Activated T-helper 17 cell treated with anti-CD3 and anti-CD28 coated beads, Interleukin-2, amount 50 U/mL, for 72 hours (primary cell): ENCODE data around the gene HSBP1L1. TPM values are rescaled to one million over a fixed set of nuclear protein-coding genes. Genes with fewer than 3 reads are reported as not detected.
"Not testable (repeated sequence)": the region's sequence is repeated elsewhere in the genome, so short reads cannot be mapped to it uniquely, and the experiment has no call there.

Source experiments
- ATAC-seq: fragments of 150-1000 bp; cut with Tn5 transposase; replicated peaks from 2 replicates; pipeline ENCODE4 v1.10.0; 2021; ENCODE audit warnings: mild to moderate bottlenecking, moderate library complexity
- H3K27ac Mint-ChIP-seq: one replicate; pipeline ENCODE4 v1.8.0; 2022; ENCODE audit warnings: mixed read lengths
- H3K27me3 Mint-ChIP-seq: one replicate; pipeline ENCODE4 v1.8.0; 2022; ENCODE audit warnings: mixed read lengths
- H3K36me3 Mint-ChIP-seq: one replicate; pipeline ENCODE4 v1.8.0; 2022; ENCODE audit warnings: low read depth, mild to moderate bottlenecking, mixed read lengths
- H3K4me1 Mint-ChIP-seq: one replicate; pipeline ENCODE4 v1.8.0; 2022; ENCODE audit warnings: mixed read lengths
- H3K4me3 Mint-ChIP-seq: one replicate; pipeline ENCODE4 v1.8.0; 2022; ENCODE audit warnings: mild to moderate bottlenecking, mixed read lengths
- H3K9me3 Mint-ChIP-seq: one replicate; pipeline ENCODE4 v1.8.0; 2022; ENCODE audit warnings: mixed read lengths
- total RNA-seq, 2 donors: library from RNA; stranded (reverse); gene quantifications; one replicate each; pipeline ENCODE4 v1.2.3, GENCODE V29; 2022

Gene HSBP1L1
- total RNA-seq, 2 donors from 2014 or later = 2.7 to 9.2 TPM

DNA sequence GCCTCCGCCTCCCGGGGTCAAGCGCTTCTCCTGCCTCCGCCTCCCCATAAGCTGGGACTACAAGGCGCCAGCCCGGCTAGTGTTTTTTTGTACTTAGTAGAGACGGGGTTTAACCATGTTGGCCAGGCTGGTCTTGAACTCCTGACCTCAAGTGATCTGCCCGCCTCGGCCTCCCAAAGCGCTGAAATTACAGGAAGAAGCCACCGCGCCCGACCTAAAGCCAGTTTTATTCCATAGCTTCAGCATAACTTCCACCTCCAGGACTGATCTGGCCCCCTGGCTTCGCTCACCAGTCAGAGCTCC lies 24.7 kb downstream of the HSBP1L1 start:
- Mint-ChIP-seq H3K4me3 (peak overlapping the region; percentile 95), H3K27me3 (no peaks in the 10 kb centered on the region), H3K9me3 (no peaks in the 10 kb centered on the region), H3K4me1 (peaks cover 14% of the 10 kb centered on the region), H3K27ac (peak overlapping the region; percentile 94), H3K36me3 (peaks cover 37% of the 10 kb centered on the region)
- no peak for ATAC-seq

DNA sequence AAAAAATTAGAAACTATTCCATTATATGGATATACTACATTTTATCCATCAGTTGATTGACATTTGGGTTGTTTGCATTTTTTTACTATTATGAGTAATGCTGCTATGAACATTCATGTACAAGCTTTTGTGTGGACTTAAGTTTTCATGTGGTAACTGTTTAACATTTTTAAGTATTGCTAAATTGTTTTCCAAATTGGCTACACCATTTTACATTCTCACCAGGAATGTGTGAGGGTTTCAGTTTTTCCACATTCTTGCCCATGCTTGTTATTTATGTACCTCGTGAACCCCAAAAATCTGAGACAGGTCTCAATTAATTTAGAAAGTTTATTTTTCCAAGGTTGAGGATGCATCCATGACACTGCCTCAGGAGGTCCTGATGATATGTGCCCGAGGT lies 27.1 kb downstream of the HSBP1L1 start:
- no peak for ATAC-seq
- H3K36me3 Mint-ChIP-seq = peaks cover 14% of the 10 kb centered on the region

DNA sequence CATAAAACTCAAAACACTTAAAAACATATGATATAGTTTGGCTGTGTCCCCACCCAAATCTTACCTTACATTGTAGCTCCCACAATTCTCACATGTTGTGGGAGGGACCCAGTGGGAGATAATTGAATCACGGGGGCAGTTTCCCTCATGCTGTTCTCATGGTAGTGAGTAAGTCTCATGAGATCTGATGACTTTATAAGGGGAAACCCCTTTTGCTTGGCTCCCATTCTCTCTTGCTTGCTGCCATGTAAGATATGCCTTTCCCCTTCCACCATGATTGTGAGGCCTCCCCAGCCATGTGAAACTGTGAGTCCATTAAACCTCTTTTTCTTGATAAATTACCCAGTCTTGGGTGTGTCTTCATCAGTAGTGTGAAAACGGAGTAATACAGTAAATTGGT lies 35.3 kb downstream of the HSBP1L1 start:
- H3K36me3 Mint-ChIP-seq, H3K27me3 Mint-ChIP-seq, H3K9me3 Mint-ChIP-seq, H3K4me3 Mint-ChIP-seq, H3K4me1 Mint-ChIP-seq: not testable (repeated sequence)
- peak overlapping the region; percentile 36 for H3K27ac Mint-ChIP-seq
- ATAC-seq = peak; percentile 65

More for the DNA sequence above, 27.1 kb downstream of the HSBP1L1 start:
- Mint-ChIP-seq H3K9me3 (no peaks in the 10 kb centered on the region), H3K27ac (no peak overlapping the region), H3K4me1 (peaks cover 8% of the 10 kb centered on the region), H3K4me3 (no peak overlapping the region), H3K27me3 (no peaks in the 10 kb centered on the region)

DNA sequence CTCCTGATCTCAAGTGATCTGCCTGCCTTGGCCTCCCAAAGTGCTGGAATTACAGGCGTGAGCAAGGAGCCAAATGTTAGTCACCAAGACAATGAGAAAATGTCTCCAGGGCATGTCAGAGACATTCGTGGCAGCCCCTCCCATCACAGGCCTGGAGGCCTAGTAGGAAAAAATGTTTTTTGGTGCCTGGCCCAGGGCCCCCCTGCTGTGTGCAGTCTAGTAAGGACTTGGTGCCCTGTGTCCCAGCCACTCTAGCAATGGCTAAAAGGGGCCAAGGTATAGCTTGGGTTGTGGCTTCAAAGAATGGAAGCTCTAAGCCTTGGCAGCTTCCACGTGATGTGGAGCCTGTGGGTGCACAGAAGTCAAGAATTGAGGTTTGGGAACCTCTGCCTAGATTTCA lies 36.4 kb downstream of the HSBP1L1 start:
- peaks cover 7% of the 10 kb centered on the region for H3K4me1 Mint-ChIP-seq
- no peak overlapping the region for H3K4me3 Mint-ChIP-seq
- H3K27ac Mint-ChIP-seq = no peak overlapping the region
- no peaks in the 10 kb centered on the region for H3K27me3 Mint-ChIP-seq
- no peak for ATAC-seq
- no peaks in the 10 kb centered on the region for H3K36me3 Mint-ChIP-seq
- peaks cover 8% of the 10 kb centered on the region for H3K9me3 Mint-ChIP-seq

DNA sequence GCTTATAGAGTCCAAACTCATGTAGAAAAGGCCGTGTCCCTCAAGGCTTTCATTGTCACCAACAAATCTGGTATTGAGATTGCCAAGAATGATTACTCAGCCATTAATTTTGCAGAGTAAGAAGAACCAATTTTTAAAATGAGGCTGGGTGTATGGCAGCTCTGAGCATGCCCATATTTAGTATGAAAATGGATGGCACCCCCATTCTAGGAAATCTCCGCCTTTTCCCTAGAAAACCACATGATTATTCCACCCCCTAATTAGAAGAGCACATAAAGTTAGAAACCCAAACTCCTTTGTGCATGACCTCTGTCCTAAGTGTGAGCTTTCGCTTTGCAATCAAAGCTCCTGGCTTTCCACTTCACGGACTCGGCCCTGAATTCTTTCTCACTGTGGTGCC lies 38.0 kb downstream of the HSBP1L1 start:
- Mint-ChIP-seq H3K9me3 (peaks cover 8% of the 10 kb centered on the region), H3K27me3 (no peaks in the 10 kb centered on the region), H3K27ac (no peak overlapping the region), H3K36me3 (no peaks in the 10 kb centered on the region), H3K4me1 (peaks cover 7% of the 10 kb centered on the region), H3K4me3 (no peak overlapping the region)
- no peak for ATAC-seq

DNA sequence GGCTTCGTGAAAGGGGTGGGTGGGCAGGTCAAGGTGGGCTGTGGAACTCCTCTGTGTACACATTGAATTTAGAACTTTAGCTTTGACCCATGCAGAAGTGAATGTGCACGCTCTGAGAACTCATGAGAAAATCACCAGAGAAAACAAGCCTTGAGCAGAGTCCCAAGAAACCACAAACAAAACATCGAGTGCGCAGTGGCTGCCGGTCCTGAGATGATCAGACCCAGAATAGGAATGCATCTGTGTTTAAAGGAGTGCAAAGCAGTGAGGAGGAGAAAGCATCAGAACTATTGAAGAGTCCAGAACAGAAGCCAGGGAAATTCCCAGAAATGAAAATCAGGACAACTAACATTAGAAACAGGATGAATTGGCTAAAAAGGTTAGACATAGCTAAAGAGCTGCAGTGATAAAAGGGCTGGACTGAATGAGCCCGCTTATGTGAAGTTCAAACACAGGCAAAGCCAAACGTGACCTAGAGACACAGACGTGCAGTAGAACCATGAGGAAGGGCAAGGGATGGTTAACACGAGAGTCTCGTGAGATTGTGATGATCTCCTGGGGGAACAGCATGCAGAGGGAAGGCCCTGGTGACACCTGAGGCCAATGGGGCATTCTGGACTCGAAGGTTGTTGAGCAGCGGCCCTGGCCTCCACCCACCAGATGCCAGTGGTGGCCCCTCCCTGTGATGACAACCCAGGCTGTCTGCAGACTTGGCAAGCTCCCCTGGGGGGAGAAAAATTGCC lies 40.3 kb downstream of the HSBP1L1 start:
- Mint-ChIP-seq H3K27me3 (no peaks in the 10 kb centered on the region), H3K36me3 (peaks cover 4% of the 10 kb centered on the region), H3K4me1 (peaks cover 5% of the 10 kb centered on the region), H3K9me3 (peaks cover 6% of the 10 kb centered on the region), H3K27ac (no peak overlapping the region), H3K4me3 (no peak overlapping the region)
- no peak for ATAC-seq

DNA sequence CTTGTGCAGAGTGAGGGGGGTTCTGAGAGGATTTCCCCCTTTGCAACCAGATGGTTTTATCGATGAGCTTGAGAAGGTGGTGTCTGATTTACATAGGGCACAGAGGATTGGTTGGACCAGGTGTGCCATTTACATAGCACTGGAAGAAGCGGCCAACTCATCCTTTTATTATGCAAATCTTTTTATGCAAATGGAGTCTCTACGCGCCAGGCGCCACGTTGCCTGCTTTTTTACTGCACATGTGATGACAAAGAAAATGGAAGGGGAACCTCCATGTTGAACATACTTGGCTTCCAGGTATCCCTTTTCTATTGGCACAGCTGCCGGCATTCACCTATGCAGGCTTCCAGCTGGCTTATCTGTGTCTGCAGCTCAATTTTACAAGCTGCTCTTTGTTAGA lies 42.3 kb downstream of the HSBP1L1 start:
- peaks cover 4% of the 10 kb centered on the region for H3K36me3 Mint-ChIP-seq

DNA sequence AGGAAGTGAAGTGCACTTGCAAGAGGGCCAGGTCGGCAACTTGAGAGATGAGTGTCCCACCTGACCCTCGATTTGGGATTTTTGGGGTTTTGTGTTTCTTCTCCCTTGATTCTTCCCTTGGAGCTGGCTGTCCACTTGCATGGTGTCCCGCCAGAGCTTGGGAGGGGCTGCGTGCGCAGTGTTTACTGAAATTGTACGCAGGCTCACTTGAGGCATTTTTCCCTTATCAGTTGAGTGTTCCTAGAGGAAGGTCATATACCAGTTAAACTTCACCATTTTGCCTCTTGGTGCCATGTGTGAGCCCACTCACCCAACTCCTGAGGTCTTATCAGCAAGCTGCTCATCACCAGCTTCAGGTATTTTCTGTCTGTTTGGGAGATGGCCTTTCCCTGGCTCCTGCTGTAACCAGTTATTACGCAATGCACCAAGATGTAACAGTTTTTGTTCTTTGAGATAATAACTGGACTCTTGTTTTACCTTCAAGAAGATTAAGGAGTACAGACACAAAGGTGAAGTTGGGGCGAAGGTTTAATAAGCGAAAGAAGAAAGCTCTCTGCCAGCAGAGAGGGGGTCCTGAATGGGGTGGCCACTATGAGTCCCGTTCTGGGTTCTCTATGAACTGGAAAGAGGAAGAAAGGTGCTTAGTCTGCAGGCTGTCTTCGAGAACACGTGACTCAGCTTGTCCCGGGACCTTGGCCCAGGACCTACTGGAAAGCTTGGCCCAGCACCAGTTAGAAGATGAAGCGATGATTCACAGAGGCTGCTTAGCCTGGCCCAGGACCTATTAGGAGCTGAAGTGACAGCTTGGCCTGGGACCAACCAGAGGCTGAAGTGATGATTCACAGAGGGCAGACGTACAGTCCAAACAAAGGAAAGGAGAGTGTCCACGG lies 45.5 kb downstream of the HSBP1L1 start:
- H3K36me3 Mint-ChIP-seq = peaks cover 4% of the 10 kb centered on the region
- peaks cover 10% of the 10 kb centered on the region for H3K9me3 Mint-ChIP-seq
- H3K27me3 Mint-ChIP-seq = no peaks in the 10 kb centered on the region
- no peak for ATAC-seq
- H3K27ac Mint-ChIP-seq = no peak overlapping the region
- H3K4me3 Mint-ChIP-seq = no peak overlapping the region
- no peaks in the 10 kb centered on the region for H3K4me1 Mint-ChIP-seq

More for the DNA sequence above, 42.3 kb downstream of the HSBP1L1 start:
- H3K27ac Mint-ChIP-seq = no peak overlapping the region
- H3K4me3 Mint-ChIP-seq = no peak overlapping the region
- H3K9me3 Mint-ChIP-seq = no peaks in the 10 kb centered on the region
- no peaks in the 10 kb centered on the region for H3K27me3 Mint-ChIP-seq
- no peaks in the 10 kb centered on the region for H3K4me1 Mint-ChIP-seq
- ATAC-seq = no peak

DNA sequence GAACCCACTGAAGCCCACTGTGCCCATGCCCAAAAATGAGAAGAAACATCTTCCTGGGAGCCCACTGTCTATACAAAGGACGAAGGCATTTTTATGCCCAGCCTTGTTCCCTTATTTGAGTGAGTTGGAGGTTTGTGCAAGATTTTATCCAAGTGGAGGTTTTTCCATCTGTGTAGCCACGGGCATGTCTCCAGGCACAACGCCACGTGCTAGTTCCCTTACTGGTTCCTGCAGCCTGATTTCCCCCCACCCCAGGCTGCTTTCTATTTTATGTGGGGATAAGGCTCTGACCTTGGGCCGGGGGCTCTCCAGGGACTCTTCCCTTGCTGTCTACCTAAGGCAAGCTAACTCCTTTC lies 46.1 kb downstream of the HSBP1L1 start:
- no peak for ATAC-seq
- Mint-ChIP-seq H3K4me1 (no peaks in the 10 kb centered on the region), H3K27me3 (no peaks in the 10 kb centered on the region), H3K9me3 (peaks cover 10% of the 10 kb centered on the region), H3K27ac (no peak overlapping the region), H3K4me3 (no peak overlapping the region), H3K36me3 (peaks cover 4% of the 10 kb centered on the region)

DNA sequence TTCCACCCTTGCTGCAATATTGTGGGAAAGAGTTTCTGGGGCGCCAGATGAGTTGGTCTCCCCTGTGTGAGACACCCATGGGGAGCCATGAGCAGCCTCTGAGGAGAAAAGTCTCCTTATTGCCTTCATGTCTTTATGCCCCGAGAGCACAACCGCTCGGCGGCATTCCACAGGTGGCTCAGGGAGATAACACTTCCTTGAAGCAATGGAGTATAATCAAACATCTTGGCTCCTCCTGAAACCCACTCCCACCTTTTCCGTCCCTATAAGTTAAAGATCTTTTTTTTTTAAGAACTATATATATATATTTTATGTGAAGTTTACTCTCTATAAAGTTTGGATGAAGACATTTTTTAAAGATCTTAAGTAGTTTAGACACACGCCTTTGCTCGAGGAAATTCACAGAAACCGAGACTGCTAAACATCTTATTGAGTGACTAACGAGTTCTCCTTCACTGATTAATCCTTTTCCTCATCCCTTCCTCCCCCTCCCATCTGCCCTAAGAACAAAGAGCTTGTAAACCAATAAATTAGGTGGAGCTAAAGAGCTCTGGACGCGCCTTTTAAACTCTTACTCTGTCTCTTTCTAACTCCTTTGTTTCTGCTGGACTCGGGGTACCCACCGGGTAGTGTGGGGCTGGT lies 47.2 kb downstream of the HSBP1L1 start:
- H3K4me3 Mint-ChIP-seq, H3K9me3 Mint-ChIP-seq, H3K4me1 Mint-ChIP-seq, H3K36me3 Mint-ChIP-seq, H3K27ac Mint-ChIP-seq, H3K27me3 Mint-ChIP-seq, ATAC-seq: not testable (repeated sequence)

DNA sequence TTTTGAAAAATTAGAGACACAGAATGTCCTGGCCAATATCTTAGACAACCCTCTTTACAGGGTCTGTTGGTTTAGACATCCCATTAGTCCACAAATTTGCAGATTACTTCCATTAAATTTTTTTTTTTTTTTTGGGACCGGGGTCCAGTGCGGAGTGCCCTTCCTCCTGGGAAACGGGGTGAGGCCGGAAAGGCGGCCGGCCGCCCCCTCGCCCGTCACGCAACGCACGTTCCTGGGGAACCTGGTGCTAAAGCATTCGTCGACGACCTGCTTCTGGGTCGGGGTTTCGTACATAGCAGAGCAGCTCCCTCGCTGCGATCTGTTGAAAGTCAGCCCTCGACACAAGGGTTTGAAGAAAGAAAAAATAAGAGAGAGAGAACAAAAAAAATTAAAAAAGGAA lies 48.3 kb downstream of the HSBP1L1 start:
- Mint-ChIP-seq H3K4me3 (no peak overlapping the region), H3K27ac (no peak overlapping the region), H3K9me3 (peaks cover 10% of the 10 kb centered on the region), H3K27me3 (no peaks in the 10 kb centered on the region), H3K36me3 (peaks cover 4% of the 10 kb centered on the region), H3K4me1 (no peaks in the 10 kb centered on the region)
- ATAC-seq = no peak

Other genes with a start within 250 kb of the HSBP1L1 start
- gene KCNG2, start 166.7 kb upstream of the HSBP1L1 start, total RNA-seq = not detected
- 10 to 100 TPM; 16.8 to 19.5 TPM for gene SLC66A2, start 13.0 kb upstream of the HSBP1L1 start, total RNA-seq
- 100 to 1,000 TPM; 115 to 197 TPM for gene TXNL4A, start 23.9 kb downstream of the HSBP1L1 start, total RNA-seq
- gene RBFA, start 69.8 kb downstream of the HSBP1L1 start, total RNA-seq = 10 to 100 TPM; 26.6 to 39.4 TPM
- gene ADNP2, start 144.6 kb downstream of the HSBP1L1 start, total RNA-seq = 10 to 100 TPM; 31.8 to 34.9 TPM